HG02885 (cell line): ENCODE measurements around the gene EFCAB8.

ENCODE experiments used
- ATAC-seq: cut with Tn5 transposase; IDR thresholded peaks from one replicate; pipeline ENCODE4 v1.9.1; 2021; ENCODE audit warnings: mild to moderate bottlenecking; ENCODE audit not compliant: unreplicated experiment, poor library complexity

EFCAB8 gene

GRCh38 chr20:32995802-32996201 is 137.1 kb downstream of the EFCAB8 start:
- ATAC-seq, result no peak

- no peak for ATAC-seq
These were observed 138.7 kb downstream of the EFCAB8 start for GRCh38 chr20:32997431-32997830.

- ATAC-seq, result no peak
These were observed 141.0 kb downstream of the EFCAB8 start for GRCh38 chr20:32999603-33000250.

GRCh38 chr20:33000802-33001466 is 142.2 kb downstream of the EFCAB8 start:
- ATAC-seq, result no peak

GRCh38 chr20:33002087-33002808 is 143.5 kb downstream of the EFCAB8 start:
- no peak for ATAC-seq

- no peak for ATAC-seq
These were observed 145.5 kb downstream of the EFCAB8 start, which contains the start of gene SUN5 for GRCh38 chr20:33004141-33004751. Gene SUN5 (minus strand): TSS chr20:33004433. CDS start chr20:33004340, 93 bp downstream.

GRCh38 chr20:33005132-33005566 is 146.4 kb downstream of the EFCAB8 start:
- ATAC-seq, result no peak

- no peak for ATAC-seq
These were observed 147.4 kb downstream of the EFCAB8 start for GRCh38 chr20:33005908-33006775.

GRCh38 chr20:33006776-33007375 is 148.2 kb downstream of the EFCAB8 start:
- no peak for ATAC-seq

GRCh38 chr20:33007376-33008335 is 148.9 kb downstream of the EFCAB8 start, which contains the start of gene BPIFB2:
Gene BPIFB2 (plus strand): TSS chr20:33007704. CDS start chr20:33008575, 871 bp downstream.
- no peak for ATAC-seq

GRCh38 chr20:33008336-33009213 is 149.9 kb downstream of the EFCAB8 start:
- no peak for ATAC-seq

GRCh38 chr20:33009214-33010132 is 150.8 kb downstream of the EFCAB8 start:
- ATAC-seq, result no peak

GRCh38 chr20:33010133-33010504 is 151.4 kb downstream of the EFCAB8 start:
- no peak for ATAC-seq

- no peak for ATAC-seq
These were observed 152.1 kb downstream of the EFCAB8 start for GRCh38 chr20:33010674-33011449.
